SK-N-SH (cell line): Measurements from ENCODE around the gene PSTPIP2. TPM values are rescaled to one million over a fixed set of nuclear protein-coding genes. Genes with fewer than 3 reads are reported as not detected.

ENCODE experiments used
- CTCF ChIA-PET: fragments of 300-600, 350-600 bp; formaldehyde crosslinking; extraction: SDS; loops from one replicate; lab custom pipeline; 2021; lab: Yijun Ruan, JAX
- POLR2A ChIA-PET: fragments of 350-600 bp; sonication (Branson Sonifier 250); formaldehyde crosslinking; extraction: SDS; loops from one replicate; lab custom pipeline; 2020; ENCODE audit warnings: antibody characterized with exemption, inconsistent platforms; lab: Yijun Ruan, JAX
- DNase-seq: peaks from one replicate; pipeline ENCODE4 v3.0.0; 2012
- H2AFZ ChIP-seq: fragments of 200-600 bp; sonication (generic); 2 replicates; pipeline ENCODE4 v1.8.1; 2016; ENCODE audit warnings: antibody characterized with exemption, mild to moderate bottlenecking, low read depth
- H3F3A ChIP-seq: fragments of 200-600 bp; sonication (generic); replicated peaks from 2 replicates; pipeline ENCODE3; 2016; ENCODE audit warnings: antibody characterized with exemption, mild to moderate bottlenecking; ENCODE audit not compliant: insufficient read depth
- H3K27ac ChIP-seq, 2 experiments: fragments of 200-500 bp in 1 of 2; fragments of 200-600 bp in 1 of 2; sonication (Bioruptor generic) in 1 of 2; sonication (generic), shearing (Covaris generic) in 1 of 2; 2 replicates each; pipeline versions ENCODE4 v1.5.1 to v1.6.1; 2014 to 2016; ENCODE audit warnings: low read depth in 2 of 2, inconsistent platforms in 1 of 2, low read length in 1 of 2, mild to moderate bottlenecking in 1 of 2, mixed read lengths in 1 of 2
- H3K27me3 ChIP-seq: fragments of 200-600 bp; sonication (generic), shearing (Covaris generic); 2 replicates; pipeline ENCODE4 v1.6.1; 2016; ENCODE audit warnings: mixed run types; ENCODE audit not compliant: insufficient read depth
- H3K36me3 ChIP-seq, 2 experiments: fragments of 200-500 bp in 1 of 2; fragments of 200-600 bp in 1 of 2; sonication (Bioruptor generic) in 1 of 2; sonication (generic) in 1 of 2; replicated peaks in 1 of 2; 2 replicates each; pipeline versions ENCODE3 to v1.5.1; 2014 to 2016; ENCODE audit warnings: low read length in 1 of 2, mild to moderate bottlenecking in 1 of 2; ENCODE audit not compliant: insufficient read depth in 2 of 2, control insufficient read depth in 1 of 2
- H3K4me1 ChIP-seq, 2 experiments: fragments of 200-500 bp in 1 of 2; fragments of 200-600 bp in 1 of 2; sonication (Bioruptor generic) in 1 of 2; sonication (generic), shearing (Covaris generic) in 1 of 2; 2 replicates each; pipeline versions ENCODE4 v1.5.1 to v1.6.1; 2014 to 2016; ENCODE audit warnings: low read depth in 1 of 2, low read length in 1 of 2, mixed run types in 1 of 2; ENCODE audit not compliant: insufficient read depth in 2 of 2, control insufficient read depth in 1 of 2
- H3K4me2 ChIP-seq: fragments of 200-600 bp; sonication (generic), shearing (Covaris generic); 2 replicates; pipeline ENCODE4 v1.6.1; 2017; ENCODE audit warnings: mixed run types
- H3K4me3 ChIP-seq, 2 experiments: fragments of 200-500 bp in 1 of 2; fragments of 200-600 bp in 1 of 2; sonication (Bioruptor generic) in 1 of 2; sonication (generic), shearing (Covaris generic) in 1 of 2; 2 replicates each; pipeline versions ENCODE4 v1.5.1 to v1.8.1; 2014 to 2016; ENCODE audit warnings: low read depth in 2 of 2, inconsistent platforms in 1 of 2, low read length in 1 of 2, mild to moderate bottlenecking in 1 of 2, mixed read lengths in 1 of 2, moderate library complexity in 1 of 2
- H3K79me2 ChIP-seq: fragments of 200-600 bp; sonication (generic); 2 replicates; pipeline ENCODE4 v1.8.1; 2017; ENCODE audit warnings: mild to moderate bottlenecking; ENCODE audit not compliant: insufficient read depth
- H3K9ac ChIP-seq: fragments of 200-600 bp; sonication (generic); 2 replicates; pipeline ENCODE4 v1.6.1; 2017; ENCODE audit warnings: mixed run types
- H3K9me2 ChIP-seq: fragments of 200-600 bp; sonication (generic); 2 replicates; pipeline ENCODE4 v1.6.1; 2017; ENCODE audit warnings: mixed run types
- H3K9me3 ChIP-seq: fragments of 200-600 bp; sonication (generic); 2 replicates; pipeline ENCODE4 v1.6.1; 2017; ENCODE audit warnings: mixed run types, mild to moderate bottlenecking, moderate library complexity
- H4K20me1 ChIP-seq: fragments of 200-600 bp; sonication (generic); 2 replicates; pipeline ENCODE4 v1.6.1; 2017; ENCODE audit warnings: mild to moderate bottlenecking, mixed run types; ENCODE audit not compliant: insufficient read depth
- ELF1 ChIP-seq: IDR thresholded peaks from 2 replicates; pipeline ENCODE4 v1.4.0; 2012
- FOSL2 ChIP-seq: IDR thresholded peaks from 2 replicates; pipeline ENCODE4 v1.4.0; 2012; ENCODE audit warnings: low read depth, mild to moderate bottlenecking, moderate library complexity, borderline replicate concordance
- FOXM1 ChIP-seq: IDR thresholded peaks from 2 replicates; pipeline ENCODE4 v1.4.0; 2012; ENCODE audit warnings: low read depth, mild to moderate bottlenecking
- GABPA ChIP-seq: IDR thresholded peaks from 2 replicates; pipeline ENCODE4 v1.4.0; 2012; ENCODE audit warnings: low read depth, mild to moderate bottlenecking
- JUND ChIP-seq: IDR thresholded peaks from 2 replicates; pipeline ENCODE4 v1.4.0; 2012
- MXI1 ChIP-seq: IDR thresholded peaks from 2 replicates; pipeline ENCODE4 v1.6.1; 2012; ENCODE audit warnings: mild to moderate bottlenecking, low read depth, low read length, improper control_type of control experiment
- NFIC ChIP-seq: IDR thresholded peaks from 2 replicates; pipeline ENCODE4 v1.4.0; 2012; ENCODE audit warnings: borderline replicate concordance
- NRF1 ChIP-seq: IDR thresholded peaks from 2 replicates; pipeline ENCODE4 v1.6.1; 2012; ENCODE audit warnings: low read depth, mild to moderate bottlenecking, low read length
- RCOR1 ChIP-seq: fragments of 150-350 bp; IDR thresholded peaks from 2 replicates; pipeline ENCODE4 v1.6.1; 2017; ENCODE audit warnings: antibody characterized with exemption, low read length
- SIN3A ChIP-seq: IDR thresholded peaks from 2 replicates; pipeline ENCODE4 v1.6.1; 2012; ENCODE audit warnings: low read depth, mild to moderate bottlenecking, low read length, moderate library complexity, borderline replicate concordance
- TAF1 ChIP-seq: IDR thresholded peaks from 2 replicates; pipeline ENCODE4 v1.6.1; 2012; ENCODE audit warnings: low read depth, mild to moderate bottlenecking, low read length, moderate library complexity, borderline replicate concordance
- TCF12 ChIP-seq: IDR thresholded peaks from 2 replicates; pipeline ENCODE4 v1.4.0; 2012
- YY1 ChIP-seq: IDR thresholded peaks from 2 replicates; pipeline ENCODE4 v1.4.0; 2012; ENCODE audit warnings: low read depth, mild to moderate bottlenecking
- WGBS: methylation state at CpG from one replicate; pipeline ENCODE4 v1.1.6; 2017; ENCODE audit warnings: low lambda C conversion rate; 5-methylcytosine and 5-hydroxymethylcytosine counted together
- polyA plus RNA-seq, 3 experiments: library from polyadenylated mRNA; depleted of rRNA; stranded (reverse); fragments of >200 nt; gene quantifications; 2 replicates each; pipeline ENCODE4 v1.2.3, GENCODE V29; 2012
- TF ChIP-seq, protein P1 (sequence below): fragments of 150-350 bp; IDR thresholded peaks from 2 replicates; pipeline ENCODE4 v1.6.1; 2016; ENCODE audit warnings: mild to moderate bottlenecking, low read depth, low read length
- TF ChIP-seq, protein P2 (sequence below): IDR thresholded peaks from 2 replicates; pipeline ENCODE4; 2012
- TF ChIP-seq, protein P3 (sequence below): IDR thresholded peaks from 2 replicates; pipeline ENCODE4 v1.4.0; 2012; ENCODE audit warnings: low read depth, borderline replicate concordance
- TF ChIP-seq, protein P4 (sequence below): IDR thresholded peaks from 2 replicates; pipeline ENCODE4 v1.4.0; 2012; ENCODE audit warnings: low read depth
- TF ChIP-seq, protein P5 (sequence below): IDR thresholded peaks from 2 replicates; pipeline ENCODE4 v1.6.1; 2012; ENCODE audit warnings: mild to moderate bottlenecking, low read depth, low read length, moderate library complexity

PSTPIP2 gene
- polyA plus RNA-seq, 1 of the 3 experiments (the other 2 are of a cell fraction), result 9.5 TPM

DNA sequence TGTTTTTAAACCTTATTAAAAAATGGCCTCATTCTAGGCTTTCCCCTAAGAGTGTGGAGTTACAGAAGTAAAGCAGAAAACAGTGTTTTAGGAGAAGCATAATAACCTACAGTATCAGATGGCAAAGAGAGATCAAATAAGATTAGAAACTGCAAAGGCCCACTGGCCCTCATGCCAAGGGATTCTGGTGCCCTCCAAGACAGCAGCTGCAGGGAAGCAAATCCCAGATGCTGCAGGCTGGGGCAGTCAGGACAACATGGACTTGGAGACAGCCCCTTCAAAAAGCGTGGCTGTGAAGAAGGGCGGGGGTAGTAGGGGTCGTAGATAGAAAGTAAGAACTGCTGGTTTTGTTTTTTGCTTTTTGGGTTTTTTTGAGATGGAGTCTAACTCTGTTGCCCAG lies 76.6 kb downstream of the PSTPIP2 start:
- Histone ChIP-seq H3K4me2 (no peak overlapping the region), H3K9me2 (no peaks in the 10 kb centered on the region), H3K4me3 (no peak overlapping the region), H3K9me3 (no peaks in the 10 kb centered on the region), H3F3A (peaks cover 14% of the 10 kb centered on the region), H3K36me3 (no peaks in the 10 kb centered on the region), H2AFZ (no peak overlapping the region), H3K4me1 (peaks cover 0 to 2% of the 10 kb centered on the region in 2 experiments; a peak in 1 of 4 replicates), H3K27me3 (no peaks in the 10 kb centered on the region), H3K9ac (no peak overlapping the region), H3K27ac (no peak overlapping the region), H3K79me2 (no peaks in the 10 kb centered on the region), H4K20me1 (no peaks in the 10 kb centered on the region)
- TF ChIP-seq, protein P1, sequence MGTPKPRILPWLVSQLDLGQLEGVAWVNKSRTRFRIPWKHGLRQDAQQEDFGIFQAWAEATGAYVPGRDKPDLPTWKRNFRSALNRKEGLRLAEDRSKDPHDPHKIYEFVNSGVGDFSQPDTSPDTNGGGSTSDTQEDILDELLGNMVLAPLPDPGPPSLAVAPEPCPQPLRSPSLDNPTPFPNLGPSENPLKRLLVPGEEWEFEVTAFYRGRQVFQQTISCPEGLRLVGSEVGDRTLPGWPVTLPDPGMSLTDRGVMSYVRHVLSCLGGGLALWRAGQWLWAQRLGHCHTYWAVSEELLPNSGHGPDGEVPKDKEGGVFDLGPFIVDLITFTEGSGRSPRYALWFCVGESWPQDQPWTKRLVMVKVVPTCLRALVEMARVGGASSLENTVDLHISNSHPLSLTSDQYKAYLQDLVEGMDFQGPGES, result no peak
- TF ChIP-seq TAF1, result no peak
- TF ChIP-seq YY1, result no peak
- no peak for TF ChIP-seq NFIC
- TF ChIP-seq, protein P2, sequence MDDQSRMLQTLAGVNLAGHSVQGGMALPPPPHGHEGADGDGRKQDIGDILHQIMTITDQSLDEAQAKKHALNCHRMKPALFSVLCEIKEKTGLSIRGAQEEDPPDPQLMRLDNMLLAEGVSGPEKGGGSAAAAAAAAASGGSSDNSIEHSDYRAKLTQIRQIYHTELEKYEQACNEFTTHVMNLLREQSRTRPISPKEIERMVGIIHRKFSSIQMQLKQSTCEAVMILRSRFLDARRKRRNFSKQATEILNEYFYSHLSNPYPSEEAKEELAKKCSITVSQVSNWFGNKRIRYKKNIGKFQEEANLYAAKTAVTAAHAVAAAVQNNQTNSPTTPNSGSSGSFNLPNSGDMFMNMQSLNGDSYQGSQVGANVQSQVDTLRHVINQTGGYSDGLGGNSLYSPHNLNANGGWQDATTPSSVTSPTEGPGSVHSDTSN, result no peak
- TF ChIP-seq, protein P3, sequence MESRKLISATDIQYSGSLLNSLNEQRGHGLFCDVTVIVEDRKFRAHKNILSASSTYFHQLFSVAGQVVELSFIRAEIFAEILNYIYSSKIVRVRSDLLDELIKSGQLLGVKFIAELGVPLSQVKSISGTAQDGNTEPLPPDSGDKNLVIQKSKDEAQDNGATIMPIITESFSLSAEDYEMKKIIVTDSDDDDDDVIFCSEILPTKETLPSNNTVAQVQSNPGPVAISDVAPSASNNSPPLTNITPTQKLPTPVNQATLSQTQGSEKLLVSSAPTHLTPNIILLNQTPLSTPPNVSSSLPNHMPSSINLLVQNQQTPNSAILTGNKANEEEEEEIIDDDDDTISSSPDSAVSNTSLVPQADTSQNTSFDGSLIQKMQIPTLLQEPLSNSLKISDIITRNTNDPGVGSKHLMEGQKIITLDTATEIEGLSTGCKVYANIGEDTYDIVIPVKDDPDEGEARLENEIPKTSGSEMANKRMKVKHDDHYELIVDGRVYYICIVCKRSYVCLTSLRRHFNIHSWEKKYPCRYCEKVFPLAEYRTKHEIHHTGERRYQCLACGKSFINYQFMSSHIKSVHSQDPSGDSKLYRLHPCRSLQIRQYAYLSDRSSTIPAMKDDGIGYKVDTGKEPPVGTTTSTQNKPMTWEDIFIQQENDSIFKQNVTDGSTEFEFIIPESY, result no peak
- TF ChIP-seq ELF1, result no peak
- TF ChIP-seq JUND, result no peak
- TF ChIP-seq, protein P4, sequence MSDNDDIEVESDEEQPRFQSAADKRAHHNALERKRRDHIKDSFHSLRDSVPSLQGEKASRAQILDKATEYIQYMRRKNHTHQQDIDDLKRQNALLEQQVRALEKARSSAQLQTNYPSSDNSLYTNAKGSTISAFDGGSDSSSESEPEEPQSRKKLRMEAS, result no peak
- no peak for TF ChIP-seq SIN3A
- no peak for TF ChIP-seq GABPA
- TF ChIP-seq FOSL2, result no peak
- TF ChIP-seq RCOR1, result no peak
- no peak for TF ChIP-seq NRF1
- no peak for TF ChIP-seq FOXM1
- ChIA-PET POLR2A (no interaction called here), CTCF (interaction anchor here (1.4 to 2.4 kb wide), 2 partner anchors 19 to 21 kb away, joined by 3 to 9 read pairs; no protein-coding TSS in a partner anchor)
- 91% methylated on average over 3 of the region's 3 CpGs for WGBS
- no peak for DNase-seq

DNA sequence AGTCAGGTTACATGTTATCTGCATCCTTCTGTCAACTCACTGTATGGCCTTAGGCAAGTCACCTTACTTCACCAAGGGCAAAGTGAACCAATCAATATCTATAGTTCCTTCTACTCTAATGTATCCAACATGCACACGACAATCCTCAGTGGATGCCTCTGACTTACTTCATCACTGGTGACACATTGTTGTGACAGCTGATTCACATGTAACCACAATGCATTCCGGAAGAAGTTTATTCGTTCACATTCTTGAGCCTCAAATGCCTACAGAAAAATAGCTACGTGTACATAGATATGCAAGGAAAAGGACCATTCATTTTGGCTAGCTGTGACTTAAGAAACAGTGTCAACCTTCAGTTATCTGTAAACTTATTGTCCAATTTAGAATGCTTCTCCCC lies 78.6 kb downstream of the PSTPIP2 start:
- Histone ChIP-seq H2AFZ (peak overlapping the region; percentile 41; the same call in 1 of the 2 replicates), H3F3A (peaks cover 14% of the 10 kb centered on the region), H4K20me1 (no peaks in the 10 kb centered on the region), H3K27ac (peak overlapping the region in 1 of 2 experiments; percentile 38; a peak in 2 of 4 replicates), H3K4me1 (peaks cover 0 to 2% of the 10 kb centered on the region in 2 experiments; a peak in 1 of 4 replicates), H3K27me3 (no peaks in the 10 kb centered on the region), H3K79me2 (no peaks in the 10 kb centered on the region), H3K9me2 (no peaks in the 10 kb centered on the region), H3K36me3 (peaks cover 0 to 10% of the 10 kb centered on the region in 2 experiments), H3K4me2 (peak overlapping the region; percentile 14; the same call in 1 of the 2 replicates), H3K9me3 (no peaks in the 10 kb centered on the region), H3K9ac (no peak overlapping the region), H3K4me3 (no peak overlapping the region)
- WGBS, result 33% methylated on average over 4 of the region's 4 CpGs
- no peak for DNase-seq
- POLR2A ChIA-PET, result no interaction called here
- no peak for TF ChIP-seq YY1
- TF ChIP-seq JUND, result 0 out of 2 replicates have a peak, but pooled peaks have one; percentile 27
- TF ChIP-seq, protein P5, sequence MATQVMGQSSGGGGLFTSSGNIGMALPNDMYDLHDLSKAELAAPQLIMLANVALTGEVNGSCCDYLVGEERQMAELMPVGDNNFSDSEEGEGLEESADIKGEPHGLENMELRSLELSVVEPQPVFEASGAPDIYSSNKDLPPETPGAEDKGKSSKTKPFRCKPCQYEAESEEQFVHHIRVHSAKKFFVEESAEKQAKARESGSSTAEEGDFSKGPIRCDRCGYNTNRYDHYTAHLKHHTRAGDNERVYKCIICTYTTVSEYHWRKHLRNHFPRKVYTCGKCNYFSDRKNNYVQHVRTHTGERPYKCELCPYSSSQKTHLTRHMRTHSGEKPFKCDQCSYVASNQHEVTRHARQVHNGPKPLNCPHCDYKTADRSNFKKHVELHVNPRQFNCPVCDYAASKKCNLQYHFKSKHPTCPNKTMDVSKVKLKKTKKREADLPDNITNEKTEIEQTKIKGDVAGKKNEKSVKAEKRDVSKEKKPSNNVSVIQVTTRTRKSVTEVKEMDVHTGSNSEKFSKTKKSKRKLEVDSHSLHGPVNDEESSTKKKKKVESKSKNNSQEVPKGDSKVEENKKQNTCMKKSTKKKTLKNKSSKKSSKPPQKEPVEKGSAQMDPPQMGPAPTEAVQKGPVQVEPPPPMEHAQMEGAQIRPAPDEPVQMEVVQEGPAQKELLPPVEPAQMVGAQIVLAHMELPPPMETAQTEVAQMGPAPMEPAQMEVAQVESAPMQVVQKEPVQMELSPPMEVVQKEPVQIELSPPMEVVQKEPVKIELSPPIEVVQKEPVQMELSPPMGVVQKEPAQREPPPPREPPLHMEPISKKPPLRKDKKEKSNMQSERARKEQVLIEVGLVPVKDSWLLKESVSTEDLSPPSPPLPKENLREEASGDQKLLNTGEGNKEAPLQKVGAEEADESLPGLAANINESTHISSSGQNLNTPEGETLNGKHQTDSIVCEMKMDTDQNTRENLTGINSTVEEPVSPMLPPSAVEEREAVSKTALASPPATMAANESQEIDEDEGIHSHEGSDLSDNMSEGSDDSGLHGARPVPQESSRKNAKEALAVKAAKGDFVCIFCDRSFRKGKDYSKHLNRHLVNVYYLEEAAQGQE, result no peak
- no peak for TF ChIP-seq MXI1
- peak; percentile 50; the same call in 1 of the 2 replicates for TF ChIP-seq FOSL2
- TF ChIP-seq TCF12, result peak; percentile 63; the same call in 1 of the 2 replicates
- TF ChIP-seq, protein P2, result peak; percentile 68; the same call in 1 of the 2 replicates
- CTCF ChIA-PET, result interaction anchor here (1.6 to 2.4 kb wide), 2 partner anchors 19 to 80 kb away, joined by 6 to 9 read pairs; no protein-coding TSS in a partner anchor
